Medulla oblongata (tissue), 1 donor: ENCODE data around the gene INAFM1.

ENCODE experiments used
- DNase-seq: peaks from one replicate; pipeline ENCODE4 v3.0.0-alpha.2; 2015; ENCODE audit errors: extremely low spot score

The INAFM1 gene

GRCh38 chr19:47274071-47274890 is at the start of gene INAFM1:
Gene INAFM1, plus strand, starts transcription at chr19:47274885. Its CDS starts 35 bp downstream, at chr19:47274920.
- peak; percentile 93 for DNase-seq

GRCh38 chr19:47225746-47226425 is 48.8 kb upstream of the INAFM1 start:
- DNase-seq = peak; percentile 92

GRCh38 chr19:47226426-47227351 is 48.0 kb upstream of the INAFM1 start:
- DNase-seq = peak; percentile 88

- peak; percentile 74 for DNase-seq
Observed at GRCh38 chr19:47227352-47228167, 47.1 kb upstream of the INAFM1 start.

- DNase-seq = no peak
Observed at GRCh38 chr19:47228168-47228936, 46.3 kb upstream of the INAFM1 start.

GRCh38 chr19:47228937-47229675 is 45.6 kb upstream of the INAFM1 start:
- peak; percentile 50 for DNase-seq

GRCh38 chr19:47229676-47230053 is 45.0 kb upstream of the INAFM1 start:
- DNase-seq = no peak

GRCh38 chr19:47230054-47230920 is 44.4 kb upstream of the INAFM1 start:
- DNase-seq = peak; percentile 29

- no peak for DNase-seq
Observed at GRCh38 chr19:47230921-47231214, 43.8 kb upstream of the INAFM1 start, which contains the start of gene BBC3. Gene BBC3, minus strand, starts transcription at chr19:47231199. Its CDS starts 2,768 bp downstream, at chr19:47228431.

GRCh38 chr19:47231215-47232054 is 43.2 kb upstream of the INAFM1 start:
- peak; percentile 78 for DNase-seq

- DNase-seq = no peak
Observed at GRCh38 chr19:47232422-47233211, 42.1 kb upstream of the INAFM1 start.

- DNase-seq = no peak
Observed at GRCh38 chr19:47236072-47236675, 38.5 kb upstream of the INAFM1 start.

GRCh38 chr19:47239152-47239551 is 35.5 kb upstream of the INAFM1 start:
- no peak for DNase-seq

- peak; percentile 70 for DNase-seq
Observed at GRCh38 chr19:47239610-47240296, 34.9 kb upstream of the INAFM1 start.

- no peak for DNase-seq
Observed at GRCh38 chr19:47240556-47240955, 34.1 kb upstream of the INAFM1 start.
